ENCODE results near the gene CCKAR. TPM values are rescaled to one million over a fixed set of nuclear protein-coding genes. Genes with fewer than 3 reads are reported as not detected.
"Not testable (repeated sequence)": the region's sequence is repeated elsewhere in the genome, so short reads cannot be mapped to it uniquely, and the experiment has no call there.

CCKAR gene, protein sequence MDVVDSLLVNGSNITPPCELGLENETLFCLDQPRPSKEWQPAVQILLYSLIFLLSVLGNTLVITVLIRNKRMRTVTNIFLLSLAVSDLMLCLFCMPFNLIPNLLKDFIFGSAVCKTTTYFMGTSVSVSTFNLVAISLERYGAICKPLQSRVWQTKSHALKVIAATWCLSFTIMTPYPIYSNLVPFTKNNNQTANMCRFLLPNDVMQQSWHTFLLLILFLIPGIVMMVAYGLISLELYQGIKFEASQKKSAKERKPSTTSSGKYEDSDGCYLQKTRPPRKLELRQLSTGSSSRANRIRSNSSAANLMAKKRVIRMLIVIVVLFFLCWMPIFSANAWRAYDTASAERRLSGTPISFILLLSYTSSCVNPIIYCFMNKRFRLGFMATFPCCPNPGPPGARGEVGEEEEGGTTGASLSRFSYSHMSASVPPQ
- not detected for total RNA-seq (ENCODE audit: insufficient read depth, low replicate concordance)

DNA sequence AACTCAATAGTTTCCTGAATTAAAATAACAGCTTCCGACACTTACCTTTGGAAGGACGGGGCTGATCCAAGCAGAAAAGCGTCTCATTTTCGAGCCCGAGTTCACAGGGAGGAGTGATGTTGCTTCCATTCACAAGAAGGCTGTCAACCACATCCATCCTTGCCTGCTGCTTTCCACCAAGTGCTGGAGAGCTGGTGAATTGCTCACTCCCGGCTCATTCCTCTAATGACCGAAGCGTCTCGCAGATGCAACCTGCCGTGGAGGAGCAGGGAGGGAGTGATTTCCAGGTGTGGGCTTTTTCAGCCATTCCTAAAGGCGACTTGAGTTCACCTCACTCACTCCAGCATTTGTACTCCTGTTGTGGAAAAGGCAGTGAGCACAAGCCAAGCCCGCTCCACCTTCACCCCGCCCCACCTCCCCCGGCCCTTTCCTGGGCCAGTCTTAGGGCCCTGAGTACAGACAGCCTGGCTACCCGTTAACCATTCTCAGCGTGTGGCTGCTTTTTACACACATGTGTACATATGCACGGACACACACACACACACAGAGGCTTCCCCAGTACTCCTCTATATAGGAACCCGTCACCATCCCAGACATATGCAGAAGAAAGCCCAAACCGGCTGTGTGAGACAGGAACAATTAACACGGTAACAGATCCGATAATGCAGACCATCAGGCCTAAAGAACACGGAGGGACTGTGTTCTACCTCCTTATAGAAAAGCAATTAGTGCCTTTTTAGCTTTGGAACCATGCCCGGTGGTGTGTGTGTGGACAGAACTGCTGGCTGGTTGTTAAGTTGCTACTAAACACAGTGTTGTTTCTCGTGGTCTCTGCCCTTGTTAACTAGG is at the start of gene CCKAR:
TSS of gene CCKAR (minus strand) at position 374 of the 849 bp plus-strand sequence. CDS start at position 157, 217 bp downstream.
- no peak for DNase-seq (ENCODE audit: low spot score)

DNA sequence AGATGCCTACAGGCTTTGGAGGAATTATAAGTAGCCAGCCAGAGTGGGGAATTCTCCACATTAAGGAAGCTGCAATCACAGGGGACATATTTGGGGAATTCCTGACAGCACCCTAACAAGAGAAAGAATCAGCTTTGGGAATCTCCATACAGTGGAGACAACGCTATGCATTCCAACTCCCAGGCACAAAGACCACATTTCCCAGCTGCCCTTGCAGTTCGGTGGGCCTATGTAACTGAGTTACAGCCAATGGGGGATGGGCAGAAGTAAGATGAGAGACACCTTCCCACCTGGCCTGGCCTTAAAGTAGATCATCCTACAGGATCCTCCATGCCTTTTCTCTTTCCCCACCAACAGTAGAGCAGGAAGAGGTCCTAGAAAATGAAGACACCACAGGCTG is 43.4 kb upstream of the CCKAR start:
- DNase-seq (ENCODE audit: low spot score), result no peak

DNA sequence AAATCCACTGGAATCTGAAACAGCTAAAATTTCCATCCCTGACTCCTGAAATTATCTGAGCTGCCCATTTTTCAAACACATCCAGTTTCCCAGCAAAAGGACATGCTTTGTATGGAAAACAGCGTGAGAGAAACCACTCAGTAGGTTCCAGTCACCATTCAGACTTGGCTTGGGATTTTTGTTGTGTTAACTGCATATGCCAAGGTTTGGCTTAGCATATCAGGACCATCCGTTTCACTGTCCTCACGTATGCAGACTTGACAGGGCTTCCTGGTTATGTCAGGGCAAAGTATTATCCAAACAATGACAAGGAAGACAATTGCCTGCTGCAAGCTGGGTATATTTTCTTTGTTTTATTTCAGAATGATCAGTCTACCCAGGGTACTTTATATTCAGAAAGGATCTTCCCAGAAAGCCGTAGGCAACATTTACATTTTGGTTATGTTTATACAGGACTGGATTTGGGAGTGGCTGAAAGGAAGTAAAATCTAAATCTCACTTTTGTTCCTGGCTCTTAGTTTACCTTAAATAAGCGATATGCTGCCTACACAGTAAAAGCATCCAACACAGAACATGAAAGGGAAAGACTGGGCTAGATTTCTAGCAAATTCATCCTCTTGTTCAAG is 41.3 kb upstream of the CCKAR start:
- DNase-seq (ENCODE audit: low spot score), result no peak

DNA sequence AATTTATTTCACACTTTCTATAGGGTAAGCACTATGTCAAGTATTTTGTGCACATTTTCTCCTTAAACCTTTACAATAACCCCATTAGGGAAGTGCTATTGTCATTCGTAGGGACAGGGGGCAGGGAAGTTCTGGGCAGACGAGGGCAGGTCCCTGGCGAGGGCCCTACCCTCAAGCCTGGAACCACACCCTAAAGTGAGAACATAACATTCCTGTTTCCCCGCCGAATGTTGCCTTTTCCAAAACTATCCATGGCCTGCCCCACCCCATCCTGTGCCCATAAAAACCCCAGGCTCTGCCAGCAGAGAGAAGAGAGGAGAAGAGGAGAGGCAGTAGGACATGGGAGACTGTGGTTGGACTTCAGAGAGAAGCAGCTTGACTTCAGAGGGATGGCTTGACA is 39.8 kb upstream of the CCKAR start:
- DNase-seq (ENCODE audit: low spot score), result no peak

DNA sequence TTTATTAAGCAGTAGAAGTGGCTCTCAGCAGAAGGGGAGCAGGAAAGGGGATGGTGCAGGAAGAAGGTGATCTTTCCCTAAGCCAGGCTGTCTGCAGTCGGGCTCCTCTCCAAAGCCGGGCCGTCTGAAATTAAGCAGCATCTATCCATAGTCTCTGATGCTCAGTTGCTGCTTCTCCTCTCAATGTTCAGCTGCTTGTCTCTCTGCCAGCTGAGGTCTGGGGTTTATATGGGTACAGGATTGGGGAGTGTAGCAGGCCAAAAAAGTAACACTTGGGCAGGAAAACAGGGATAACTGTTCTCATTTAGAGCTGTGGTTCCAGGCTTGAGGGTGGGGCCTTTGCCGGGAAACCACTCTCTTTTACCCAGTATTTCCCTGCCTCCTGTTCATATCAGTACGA is 39.2 kb upstream of the CCKAR start:
- DNase-seq (ENCODE audit: low spot score), result peak; percentile 20

DNA sequence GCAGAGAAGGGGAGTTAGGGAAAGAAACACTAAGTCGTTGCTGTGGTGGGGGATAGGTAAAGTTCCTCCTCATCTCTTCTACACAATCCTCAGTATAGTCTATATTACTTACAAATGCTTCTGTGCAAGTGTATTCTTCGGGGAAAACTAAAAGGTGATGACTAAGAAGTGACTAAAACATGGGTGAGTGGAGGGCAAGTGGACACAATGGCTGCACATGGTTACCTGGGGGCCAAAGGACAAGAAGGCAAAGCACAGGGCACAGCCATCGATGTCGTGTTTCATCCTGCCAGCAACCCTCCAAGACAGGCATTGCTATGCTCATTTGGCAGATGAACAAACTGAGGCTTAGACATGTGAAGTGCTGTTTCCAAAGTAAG is 35.5 kb upstream of the CCKAR start:
- no peak for DNase-seq (ENCODE audit: low spot score)

DNA sequence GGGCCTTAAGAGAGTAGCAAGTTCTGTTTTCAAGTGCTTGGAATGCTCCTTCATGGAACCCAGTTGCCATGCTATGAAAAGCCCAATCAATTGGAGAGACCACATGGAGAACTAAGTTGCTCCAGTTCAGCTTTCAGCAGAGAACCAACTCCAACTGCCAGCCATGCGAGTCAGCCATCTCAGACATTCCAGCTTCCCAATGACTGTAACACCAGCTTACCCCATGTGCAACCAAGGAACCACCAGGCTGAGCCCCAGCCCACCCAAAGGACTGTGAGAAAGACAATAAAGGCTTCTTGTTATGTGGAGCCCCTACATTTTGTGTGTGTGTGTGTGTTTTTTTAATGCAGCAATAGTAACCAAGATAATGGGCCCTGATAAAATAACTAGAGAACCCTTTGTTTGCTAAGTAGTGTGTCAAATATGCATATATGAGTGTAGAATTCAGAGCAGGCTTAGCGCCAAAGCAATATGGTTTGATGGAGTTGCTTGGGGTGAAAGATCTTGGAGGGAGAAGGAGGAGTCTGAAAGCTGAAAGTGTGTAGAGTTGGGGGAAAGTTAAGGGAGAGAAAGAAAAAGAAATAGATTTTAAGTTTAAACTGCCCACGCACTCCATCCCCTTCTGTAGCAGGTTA is 35.0 kb upstream of the CCKAR start:
- no peak for DNase-seq (ENCODE audit: low spot score)

DNA sequence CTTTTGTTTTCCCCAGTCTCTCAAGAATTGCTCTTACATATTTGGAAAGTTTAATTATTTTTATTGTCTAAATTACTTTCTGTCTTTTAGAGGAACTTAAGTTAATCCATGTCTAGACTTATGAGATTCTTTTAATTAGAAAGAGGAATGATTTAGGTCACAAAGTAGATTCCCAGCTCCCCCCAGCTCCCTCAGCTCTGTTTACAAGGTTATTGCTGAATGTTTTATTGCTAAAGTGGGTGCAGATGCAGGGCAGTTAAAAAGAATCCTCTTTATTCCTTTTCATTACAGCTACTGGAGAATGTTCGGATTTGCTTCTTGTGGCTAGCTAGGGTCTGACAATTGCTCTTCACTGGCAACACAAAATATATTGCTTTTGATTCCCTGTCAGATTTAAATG is 33.7 kb upstream of the CCKAR start:
- no peak for DNase-seq (ENCODE audit: low spot score)

DNA sequence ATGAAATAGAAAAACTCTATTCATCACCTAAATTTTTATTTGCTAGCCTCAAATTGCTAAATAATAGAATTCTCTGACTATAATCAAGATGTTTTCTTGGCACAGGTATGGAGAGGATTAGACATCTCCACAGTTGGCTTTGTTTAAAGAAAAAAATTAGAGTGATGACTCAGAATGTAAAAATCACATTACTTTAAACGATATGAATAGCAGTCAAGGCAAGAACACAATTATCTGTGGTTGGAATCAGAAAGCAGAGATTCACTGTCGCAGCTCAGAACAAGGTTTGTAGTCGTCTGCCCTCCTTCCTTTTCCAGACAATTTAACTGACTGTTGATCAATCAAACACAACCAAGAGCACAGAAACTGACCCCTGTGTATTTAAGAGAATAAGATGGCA is 32.2 kb upstream of the CCKAR start:
- DNase-seq (ENCODE audit: low spot score), result no peak

DNA sequence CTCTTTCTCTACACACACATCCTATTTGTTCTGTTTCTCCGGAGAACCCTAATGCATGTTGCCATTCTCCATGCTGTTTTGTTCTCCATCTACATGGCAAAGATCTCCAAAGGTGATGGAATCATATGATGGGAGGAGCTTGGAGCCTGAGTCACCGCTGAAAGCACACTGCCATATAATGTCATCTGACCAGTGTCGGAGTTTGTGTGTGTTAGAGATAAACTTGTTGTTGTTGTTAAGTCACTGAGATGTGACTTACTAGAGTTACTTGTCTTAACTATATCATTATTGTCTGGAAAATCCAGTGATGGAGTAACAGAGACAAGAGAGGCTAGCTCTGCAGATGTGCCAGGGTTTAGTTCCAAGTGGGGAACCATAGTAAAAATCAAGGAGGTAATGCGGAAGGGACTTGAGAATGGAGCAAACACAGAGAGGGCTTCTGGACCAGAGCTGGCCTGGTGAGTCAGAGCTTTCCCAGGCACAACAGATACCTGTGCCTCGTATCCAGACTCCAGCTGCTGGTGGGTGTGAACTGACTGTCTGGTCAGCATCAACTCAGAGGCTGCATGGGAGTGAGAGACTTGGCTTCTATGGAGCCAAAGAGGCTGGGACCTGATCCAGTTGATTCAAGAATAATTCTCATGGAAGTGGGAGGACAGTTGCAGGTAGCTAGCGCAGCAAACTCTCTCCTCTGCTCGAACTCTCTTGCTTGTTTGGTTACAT is 30.6 kb upstream of the CCKAR start:
- DNase-seq (ENCODE audit: low spot score), result peak; percentile 14

DNA sequence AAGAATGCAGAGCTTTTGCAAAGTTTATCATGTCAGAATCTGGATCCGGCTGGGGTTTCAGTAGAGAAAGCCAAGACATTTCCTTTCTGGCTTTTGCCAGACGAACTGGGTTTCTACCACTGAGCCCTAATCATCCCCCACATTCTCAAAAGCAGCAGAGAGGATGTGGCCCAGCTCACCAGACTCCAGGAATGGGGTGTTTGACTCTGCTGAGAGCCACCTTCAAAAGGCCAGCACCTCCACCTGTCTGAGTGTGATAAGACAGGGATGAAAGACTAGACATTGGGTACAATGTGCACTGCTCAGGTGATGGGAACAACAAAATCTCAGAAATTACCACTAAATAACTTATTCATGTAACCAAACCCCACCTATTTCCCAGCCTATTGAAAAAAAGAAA is 25.7 kb upstream of the CCKAR start:
- DNase-seq (ENCODE audit: low spot score), result no peak

DNA sequence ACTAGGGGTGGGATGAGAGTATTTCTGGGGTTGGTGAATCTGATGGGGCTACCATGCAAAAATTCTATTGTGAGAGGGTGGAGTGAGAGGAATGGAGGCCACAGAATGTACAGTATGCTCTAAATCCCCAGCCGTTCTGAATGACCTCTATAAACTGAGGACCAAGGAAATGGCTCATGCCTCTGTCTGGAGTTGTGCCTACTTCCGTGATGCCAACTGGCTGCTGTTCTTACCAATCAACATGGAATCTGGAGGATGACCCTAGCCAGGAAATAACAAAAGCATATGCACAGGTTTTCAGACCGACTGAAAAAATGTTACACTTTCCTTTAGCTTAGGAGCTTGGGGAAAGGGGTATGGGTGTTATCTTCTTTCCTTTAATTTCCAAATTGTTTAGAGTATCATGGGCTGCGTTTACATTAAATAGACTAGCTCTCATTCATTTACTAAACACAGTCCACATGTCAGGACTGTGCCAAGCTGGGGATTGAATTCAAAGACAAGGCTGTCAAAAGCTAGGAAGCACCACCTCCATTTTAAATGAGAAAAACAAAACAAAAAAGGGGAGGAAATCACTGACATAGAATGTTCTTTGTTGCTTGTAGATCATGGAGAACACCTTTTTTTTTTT is 20.2 kb upstream of the CCKAR start:
- no peak for DNase-seq (ENCODE audit: low spot score)

DNA sequence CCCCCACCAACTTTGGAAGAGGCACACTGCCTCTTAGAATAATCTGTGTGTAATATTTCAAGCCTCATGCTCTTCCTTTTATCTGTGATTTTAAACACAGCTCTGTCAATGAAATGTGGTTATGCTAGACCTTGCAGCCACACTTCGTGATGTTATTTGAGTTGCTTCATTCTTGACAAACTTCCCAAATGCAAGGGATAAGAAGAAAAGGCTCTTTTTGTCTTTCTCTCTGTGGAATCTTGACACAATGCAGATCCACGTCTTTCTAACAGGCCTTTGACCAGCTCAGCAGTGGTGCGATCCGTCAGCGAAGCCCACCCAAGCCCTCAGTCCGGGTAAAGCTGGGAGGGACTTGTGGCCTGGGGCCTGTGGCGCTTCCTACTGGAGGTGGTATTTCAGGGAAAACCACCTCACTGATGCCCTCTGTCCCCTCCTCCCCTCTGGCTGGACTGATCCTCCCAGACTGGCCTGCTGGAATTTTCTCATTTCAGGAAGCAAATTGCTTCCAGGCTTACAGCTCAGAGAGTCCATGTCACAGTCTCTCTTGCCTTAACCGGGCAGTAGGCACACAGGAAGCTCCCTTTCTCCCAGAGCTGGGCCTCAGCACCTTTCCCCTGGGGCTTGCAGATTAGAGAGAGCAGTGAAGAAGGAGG is 19.5 kb upstream of the CCKAR start:
- DNase-seq (ENCODE audit: low spot score), result peak; percentile 84

DNA sequence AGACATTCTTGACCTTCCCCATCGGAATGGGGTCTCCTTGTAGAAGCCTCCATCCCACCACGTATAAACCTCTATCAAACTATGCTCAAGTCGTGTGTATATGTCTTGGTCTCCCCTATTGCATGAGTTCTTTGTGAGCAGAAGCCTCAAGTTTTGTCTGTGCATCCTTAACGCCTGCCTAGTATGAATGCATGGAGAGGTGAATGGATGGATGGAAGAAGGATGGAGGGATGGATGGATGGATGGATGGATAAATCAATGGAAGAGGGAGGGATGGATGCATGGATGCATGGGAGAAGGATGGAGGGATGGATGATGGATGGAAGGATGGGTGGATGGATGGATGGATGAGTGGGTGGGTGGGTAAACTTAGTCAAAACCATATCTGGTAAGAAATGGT is 17.0 kb upstream of the CCKAR start:
- DNase-seq (ENCODE audit: low spot score), result no peak

DNA sequence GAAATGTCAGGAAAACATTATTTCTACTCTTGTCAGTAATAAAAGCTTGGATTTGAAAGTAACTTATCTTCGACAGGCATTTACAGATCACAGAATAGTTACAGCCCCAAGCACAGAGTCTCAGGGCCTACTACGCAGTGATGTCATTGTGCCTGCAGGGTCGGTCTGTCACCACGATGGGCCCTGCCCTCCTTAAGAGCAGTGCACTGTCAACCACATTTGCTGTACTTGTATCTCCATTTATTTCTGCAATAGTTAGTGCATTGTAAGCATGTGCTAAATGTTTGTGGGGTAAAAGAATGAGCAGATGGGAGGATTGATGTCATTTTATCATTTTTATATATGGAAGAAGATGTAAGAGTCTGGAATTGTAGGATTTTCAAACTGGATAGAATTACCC is 13.6 kb upstream of the CCKAR start:
- DNase-seq (ENCODE audit: low spot score), result no peak

DNA sequence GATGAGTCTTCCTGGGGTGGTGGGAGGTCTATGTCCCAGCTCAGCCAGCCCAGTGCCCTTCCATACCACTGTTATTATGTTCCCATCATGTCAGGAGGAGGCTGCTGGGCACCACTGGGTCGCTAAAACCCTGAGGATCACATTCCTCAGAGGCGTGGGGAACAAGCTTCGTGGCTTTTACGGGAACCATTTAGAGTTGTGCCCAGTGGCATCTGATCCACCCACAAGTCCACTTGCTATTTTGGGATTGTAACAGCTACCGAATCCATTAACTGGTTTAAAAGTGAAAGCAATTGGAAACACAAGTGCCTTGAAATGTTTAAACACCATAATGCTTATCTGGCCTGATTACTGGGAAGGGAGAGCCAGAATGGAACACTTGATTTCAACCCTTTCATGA is 13.1 kb upstream of the CCKAR start:
- no peak for DNase-seq (ENCODE audit: low spot score)

DNA sequence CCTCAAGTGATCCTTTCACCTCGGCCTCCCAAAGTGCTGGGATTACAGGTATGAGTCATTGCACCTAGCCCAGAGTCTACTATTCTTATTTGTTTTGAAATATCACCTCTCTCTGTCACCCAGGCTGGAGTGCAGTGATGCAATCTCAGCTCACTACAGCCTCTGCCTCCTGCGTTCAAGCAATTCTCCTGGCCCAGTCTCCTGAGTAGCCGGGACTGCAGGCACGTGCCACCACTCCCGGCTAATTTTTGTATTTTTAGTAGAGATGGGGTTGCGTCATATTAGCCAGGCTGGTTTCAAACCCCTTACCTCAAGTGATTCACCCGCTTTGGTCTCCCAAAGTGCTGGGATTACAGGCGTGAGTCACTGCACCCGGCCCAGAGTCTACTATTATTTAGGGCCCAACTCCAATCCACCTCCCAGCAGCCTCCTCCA is 10.3 kb upstream of the CCKAR start:
- not testable (repeated sequence) for DNase-seq (ENCODE audit: low spot score)

DNA sequence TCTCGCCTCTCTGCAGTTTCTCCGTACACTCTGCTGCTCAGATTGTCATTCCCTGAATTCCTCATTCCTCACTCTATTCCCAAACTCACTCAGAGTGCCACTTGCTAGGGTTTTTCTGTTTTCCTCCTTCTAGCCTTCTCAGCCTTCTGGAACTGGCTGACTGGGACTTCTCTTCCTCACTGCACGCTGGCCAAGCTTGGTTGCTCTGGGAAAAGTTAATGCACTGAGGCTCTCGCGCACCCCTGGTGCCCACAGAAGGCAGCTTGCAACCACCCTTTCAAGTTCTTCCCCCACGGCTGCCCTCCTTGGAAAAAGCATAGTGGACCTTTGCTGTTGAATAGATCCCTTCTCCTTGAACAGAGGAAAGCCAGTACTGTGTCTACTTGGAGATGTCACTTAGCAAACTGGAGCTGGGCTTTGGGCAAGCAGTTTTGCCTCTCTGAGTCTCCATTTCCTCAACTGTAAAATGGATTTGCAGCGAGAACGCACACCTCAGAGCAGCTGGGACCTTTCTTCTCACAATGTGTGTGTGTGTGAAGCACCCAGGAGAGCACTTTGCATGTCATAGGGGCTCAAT is 6.0 kb upstream of the CCKAR start:
- DNase-seq (ENCODE audit: low spot score), result no peak

DNA sequence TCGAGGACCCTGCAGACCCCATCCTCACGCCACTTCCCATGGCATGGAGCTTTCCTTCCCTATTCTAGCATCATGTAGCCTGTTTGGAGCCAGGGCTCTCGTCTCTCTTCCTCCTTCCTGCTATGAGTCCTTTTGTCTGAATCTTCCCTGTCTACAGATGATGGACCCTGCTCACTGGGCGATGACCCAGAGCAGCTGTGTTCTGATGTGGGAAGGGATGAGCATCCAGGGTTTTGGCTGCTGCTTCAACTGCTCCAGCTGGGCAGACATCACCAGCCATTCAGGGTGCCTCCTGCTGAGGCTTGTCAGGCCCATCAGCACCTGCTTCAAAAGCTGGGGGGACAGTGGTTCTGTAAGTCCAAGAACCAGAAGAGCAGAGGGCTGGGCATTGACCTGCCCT is 3.2 kb upstream of the CCKAR start:
- DNase-seq (ENCODE audit: low spot score), result no peak
